ENCODE results near the gene FOSL1. TPM values are rescaled to one million over a fixed set of nuclear protein-coding genes. Genes with fewer than 3 reads are reported as not detected.

The FOSL1 gene
- total and polyA plus RNA-seq, 2 of the 13 experiments (the other 11 are each of a cell fraction or from before 2014, with no cell fraction given): 4.0 to 4.1 TPM

DNA sequence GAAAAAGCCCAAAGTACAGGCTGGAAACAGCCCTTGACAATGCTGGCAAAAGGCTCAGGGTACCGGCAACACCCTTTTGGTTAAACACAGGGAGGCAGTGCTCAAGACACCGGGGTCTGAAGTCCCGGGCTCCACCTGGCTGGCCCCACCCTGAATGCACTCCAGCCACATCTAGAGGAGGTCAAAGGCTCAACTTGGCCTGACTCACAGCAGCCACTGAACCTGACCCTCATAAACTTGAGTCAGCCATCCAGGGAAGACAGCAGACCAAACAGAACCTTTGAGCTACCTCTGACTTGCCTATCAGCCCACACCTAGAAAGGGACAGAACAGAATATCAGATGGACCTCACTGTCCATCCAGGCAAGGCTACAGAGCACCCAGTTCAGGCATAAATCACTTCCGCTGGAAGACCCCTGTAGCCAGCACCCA lies 46.0 kb downstream of the FOSL1 start (continued):
- no peak for TF ChIP-seq ZBTB4 (CRISPR knock-in tag; IDR thresholded peaks at IDR 0.05; ENCODE audit: borderline replicate concordance)
- no peak for TF ChIP-seq ZNF570 (CRISPR knock-in tag; IDR thresholded peaks at IDR 0.05; ENCODE audit: borderline replicate concordance)
- no peak for TF ChIP-seq HNF1A (IDR thresholded peaks at IDR 0.05; ENCODE audit: low read depth)
- no peak for TF ChIP-seq HNF1A (CRISPR knock-in tag; IDR thresholded peaks at IDR 0.05; ENCODE audit: borderline replicate concordance)
- no peak for TF ChIP-seq GATA4 (IDR thresholded peaks at IDR 0.05; ENCODE audit: borderline replicate concordance, low read depth)
- no peak for TF ChIP-seq ZNF432 (CRISPR knock-in tag; IDR thresholded peaks at IDR 0.05; ENCODE audit: borderline replicate concordance)
- no peak for TF ChIP-seq SRSF1 (optimal IDR thresholded peaks at IDR 0.05; ENCODE audit: low read depth, low read length)
- no peak for TF ChIP-seq ZNF546 (CRISPR knock-in tag; conservative IDR thresholded peaks at IDR 0.05)
- no peak for TF ChIP-seq ZNF589 (CRISPR knock-in tag; conservative IDR thresholded peaks at IDR 0.05)
- no peak for TF ChIP-seq ZNF678 (CRISPR knock-in tag; IDR thresholded peaks at IDR 0.05)
- no peak for TF ChIP-seq ZSCAN29 (CRISPR knock-in tag; conservative IDR thresholded peaks at IDR 0.05)
- TF ChIP-seq, protein P1, sequence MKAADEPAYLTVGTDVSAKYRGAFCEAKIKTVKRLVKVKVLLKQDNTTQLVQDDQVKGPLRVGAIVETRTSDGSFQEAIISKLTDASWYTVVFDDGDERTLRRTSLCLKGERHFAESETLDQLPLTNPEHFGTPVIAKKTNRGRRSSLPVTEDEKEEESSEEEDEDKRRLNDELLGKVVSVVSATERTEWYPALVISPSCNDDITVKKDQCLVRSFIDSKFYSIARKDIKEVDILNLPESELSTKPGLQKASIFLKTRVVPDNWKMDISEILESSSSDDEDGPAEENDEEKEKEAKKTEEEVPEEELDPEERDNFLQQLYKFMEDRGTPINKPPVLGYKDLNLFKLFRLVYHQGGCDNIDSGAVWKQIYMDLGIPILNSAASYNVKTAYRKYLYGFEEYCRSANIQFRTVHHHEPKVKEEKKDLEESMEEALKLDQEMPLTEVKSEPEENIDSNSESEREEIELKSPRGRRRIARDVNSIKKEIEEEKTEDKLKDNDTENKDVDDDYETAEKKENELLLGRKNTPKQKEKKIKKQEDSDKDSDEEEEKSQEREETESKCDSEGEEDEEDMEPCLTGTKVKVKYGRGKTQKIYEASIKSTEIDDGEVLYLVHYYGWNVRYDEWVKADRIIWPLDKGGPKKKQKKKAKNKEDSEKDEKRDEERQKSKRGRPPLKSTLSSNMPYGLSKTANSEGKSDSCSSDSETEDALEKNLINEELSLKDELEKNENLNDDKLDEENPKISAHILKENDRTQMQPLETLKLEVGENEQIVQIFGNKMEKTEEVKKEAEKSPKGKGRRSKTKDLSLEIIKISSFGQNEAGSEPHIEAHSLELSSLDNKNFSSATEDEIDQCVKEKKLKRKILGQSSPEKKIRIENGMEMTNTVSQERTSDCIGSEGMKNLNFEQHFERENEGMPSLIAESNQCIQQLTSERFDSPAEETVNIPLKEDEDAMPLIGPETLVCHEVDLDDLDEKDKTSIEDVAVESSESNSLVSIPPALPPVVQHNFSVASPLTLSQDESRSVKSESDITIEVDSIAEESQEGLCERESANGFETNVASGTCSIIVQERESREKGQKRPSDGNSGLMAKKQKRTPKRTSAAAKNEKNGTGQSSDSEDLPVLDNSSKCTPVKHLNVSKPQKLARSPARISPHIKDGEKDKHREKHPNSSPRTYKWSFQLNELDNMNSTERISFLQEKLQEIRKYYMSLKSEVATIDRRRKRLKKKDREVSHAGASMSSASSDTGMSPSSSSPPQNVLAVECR (CRISPR knock-in tag; IDR thresholded peaks at IDR 0.05; ENCODE audit: borderline replicate concordance): peak; percentile 59; the same call in 1 of the 2 replicates
- TF ChIP-seq ZNF562 (CRISPR knock-in tag; IDR thresholded peaks at IDR 0.05; ENCODE audit: borderline replicate concordance): no peak
- TF ChIP-seq CHD2 (IDR thresholded peaks at IDR 0.05; ENCODE audit: low read depth, low read length): no peak
- no peak for TF ChIP-seq DMAP1 (CRISPR knock-in tag; IDR thresholded peaks at IDR 0.05)
